Tibial artery (tissue), 4 donors: ENCODE data around the gene CCDC83.

Experiments
- DNase-seq, 2 donors: peaks; one replicate each; pipeline ENCODE4 v3.0.0-alpha.2; 2019
- H3K27ac ChIP-seq, 2 donors: fragments of 200-600 bp; sonication (generic) in 1 of 2; 1 replicate in 1 of 2; 2 replicates in 1 of 2; pipeline ENCODE4 v1.5.1; 2018 to 2019; ENCODE audit warnings: mild to moderate bottlenecking in 1 of 2
- H3K27me3 ChIP-seq, 2 donors: fragments of 200-600 bp; sonication (generic) in 1 of 2; one replicate each; pipeline versions ENCODE4 v1.5.1 to v1.6.0; 2016 to 2019
- H3K36me3 ChIP-seq, 3 donors: fragments of 200-600 bp; sonication (generic) in 2 of 3; one replicate each; pipeline ENCODE4 v1.5.1; 2016 to 2019; ENCODE audit warnings: mild to moderate bottlenecking in 2 of 3
- H3K4me1 ChIP-seq, 4 donors: fragments of 200-600 bp; sonication (generic) in 2 of 4; 1 replicate in 3 of 4; 2 replicates in 1 of 4; pipeline ENCODE4 v1.5.1; 2016 to 2019
- H3K4me3 ChIP-seq, 2 donors: fragments of 200-600 bp; sonication (generic) in 1 of 2; 1 replicate in 1 of 2; 2 replicates in 1 of 2; pipeline ENCODE4 v1.5.1; 2018 to 2019; ENCODE audit warnings: mild to moderate bottlenecking in 2 of 2
- H3K9me3 ChIP-seq, 3 donors: fragments of 200-600 bp; sonication (generic) in 1 of 3; one replicate each; pipeline ENCODE4 v1.5.1; 2016 to 2019
- intact Hi-C: fragments of 100-400 bp; cut with DNase I; formaldehyde crosslinking; loops from one replicate; pipeline ENCODE4 v1.15.0; 2023; ENCODE audit warnings: low total_unique reads
- TF ChIP-seq, protein P1 (sequence below), 2 experiments: fragments of 200-600 bp in 1 of 2; fragments of 450-650 bp in 1 of 2; IDR thresholded peaks; one replicate each; pipeline ENCODE4 v1.5.1; 2017 to 2019; ENCODE audit warnings: antibody characterized with exemption in 2 of 2, mild to moderate bottlenecking in 1 of 2, moderate library complexity in 1 of 2

CCDC83 gene

DNA sequence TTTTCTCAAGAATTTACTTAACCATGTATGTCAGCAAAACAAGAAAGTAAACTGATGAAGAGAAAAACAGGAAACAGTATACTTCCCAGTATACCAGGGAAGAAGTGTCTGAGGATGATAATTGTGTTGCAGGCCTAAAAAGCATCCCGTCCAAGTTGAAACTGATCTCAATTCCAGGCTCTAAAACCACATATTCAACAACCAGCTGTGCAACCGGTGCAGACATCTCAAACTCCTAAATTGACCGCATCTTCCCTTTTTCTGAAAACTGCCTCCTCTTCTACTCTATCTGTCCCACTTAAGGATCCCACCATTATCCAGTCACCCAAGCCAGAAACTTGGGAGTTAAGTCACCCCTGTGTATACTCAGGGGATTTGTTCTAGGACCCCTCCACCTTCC lies 47.2 kb downstream of the CCDC83 start:
- H3K4me1 ChIP-seq: no peaks in the 10 kb centered on the region
- TF ChIP-seq, protein P1, sequence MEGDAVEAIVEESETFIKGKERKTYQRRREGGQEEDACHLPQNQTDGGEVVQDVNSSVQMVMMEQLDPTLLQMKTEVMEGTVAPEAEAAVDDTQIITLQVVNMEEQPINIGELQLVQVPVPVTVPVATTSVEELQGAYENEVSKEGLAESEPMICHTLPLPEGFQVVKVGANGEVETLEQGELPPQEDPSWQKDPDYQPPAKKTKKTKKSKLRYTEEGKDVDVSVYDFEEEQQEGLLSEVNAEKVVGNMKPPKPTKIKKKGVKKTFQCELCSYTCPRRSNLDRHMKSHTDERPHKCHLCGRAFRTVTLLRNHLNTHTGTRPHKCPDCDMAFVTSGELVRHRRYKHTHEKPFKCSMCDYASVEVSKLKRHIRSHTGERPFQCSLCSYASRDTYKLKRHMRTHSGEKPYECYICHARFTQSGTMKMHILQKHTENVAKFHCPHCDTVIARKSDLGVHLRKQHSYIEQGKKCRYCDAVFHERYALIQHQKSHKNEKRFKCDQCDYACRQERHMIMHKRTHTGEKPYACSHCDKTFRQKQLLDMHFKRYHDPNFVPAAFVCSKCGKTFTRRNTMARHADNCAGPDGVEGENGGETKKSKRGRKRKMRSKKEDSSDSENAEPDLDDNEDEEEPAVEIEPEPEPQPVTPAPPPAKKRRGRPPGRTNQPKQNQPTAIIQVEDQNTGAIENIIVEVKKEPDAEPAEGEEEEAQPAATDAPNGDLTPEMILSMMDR (IDR thresholded peaks at IDR 0.05): no peak
- H3K36me3 ChIP-seq: no peaks in the 10 kb centered on the region
- no peaks in the 10 kb centered on the region for H3K27me3 ChIP-seq
- intact Hi-C loops: no loop called here
- H3K9me3 ChIP-seq: no peaks in the 10 kb centered on the region
- DNase-seq: no peak
- H3K4me3 ChIP-seq: no peak overlapping the region
- H3K27ac ChIP-seq: no peak overlapping the region

DNA sequence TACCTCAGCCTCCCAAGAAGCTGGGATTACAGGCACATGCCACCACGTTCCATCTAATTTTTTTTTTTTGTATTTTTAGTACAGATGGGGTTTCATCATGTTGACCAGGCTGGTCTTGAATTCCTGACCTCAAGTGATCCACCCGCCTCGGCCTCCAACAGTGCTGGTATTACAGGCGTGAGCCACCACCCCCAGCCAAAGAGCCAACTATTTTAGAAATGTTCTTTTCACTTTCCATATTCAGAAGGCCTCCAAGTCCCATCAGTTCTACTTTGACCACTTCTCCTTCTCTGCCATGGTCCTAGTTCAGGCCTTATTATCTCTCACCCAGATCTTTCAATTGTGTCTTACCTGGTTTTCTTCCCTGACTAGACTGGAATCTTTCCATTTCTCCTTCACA lies 48.2 kb downstream of the CCDC83 start:
- intact Hi-C loops: no loop called here
- H3K4me1 ChIP-seq: no peaks in the 10 kb centered on the region
- no peak overlapping the region for H3K27ac ChIP-seq
- no peaks in the 10 kb centered on the region for H3K27me3 ChIP-seq
- DNase-seq: no peak
- H3K9me3 ChIP-seq: no peaks in the 10 kb centered on the region
- TF ChIP-seq, protein P1 (IDR thresholded peaks at IDR 0.05): no peak
- no peaks in the 10 kb centered on the region for H3K36me3 ChIP-seq
- no peak overlapping the region for H3K4me3 ChIP-seq

DNA sequence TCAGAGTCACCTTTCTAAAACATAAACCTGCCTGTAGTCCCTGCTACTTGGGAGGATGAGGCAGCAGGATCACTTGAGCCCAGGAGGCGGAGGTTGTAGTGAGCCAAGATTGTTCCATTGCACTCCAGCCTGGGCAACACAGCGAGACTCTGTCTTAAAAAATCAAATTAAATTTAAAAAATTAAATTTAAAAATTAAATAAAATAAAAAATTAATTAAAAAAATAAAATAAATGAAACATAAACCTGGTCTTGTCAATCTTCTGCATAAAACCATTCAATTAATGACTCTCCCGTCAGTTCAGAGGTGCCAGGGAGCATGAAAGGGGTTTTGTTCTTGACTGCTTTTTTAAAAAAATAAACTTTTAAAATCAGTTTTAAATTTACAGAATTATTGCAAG lies 48.6 kb downstream of the CCDC83 start:
- intact Hi-C loops: no loop called here
- Histone ChIP-seq H3K27ac (no peak overlapping the region), H3K9me3 (no peaks in the 10 kb centered on the region), H3K36me3 (no peaks in the 10 kb centered on the region), H3K27me3 (no peaks in the 10 kb centered on the region), H3K4me3 (no peak overlapping the region), H3K4me1 (no peaks in the 10 kb centered on the region)
- DNase-seq: no peak
- TF ChIP-seq, protein P1 (IDR thresholded peaks at IDR 0.05): no peak

DNA sequence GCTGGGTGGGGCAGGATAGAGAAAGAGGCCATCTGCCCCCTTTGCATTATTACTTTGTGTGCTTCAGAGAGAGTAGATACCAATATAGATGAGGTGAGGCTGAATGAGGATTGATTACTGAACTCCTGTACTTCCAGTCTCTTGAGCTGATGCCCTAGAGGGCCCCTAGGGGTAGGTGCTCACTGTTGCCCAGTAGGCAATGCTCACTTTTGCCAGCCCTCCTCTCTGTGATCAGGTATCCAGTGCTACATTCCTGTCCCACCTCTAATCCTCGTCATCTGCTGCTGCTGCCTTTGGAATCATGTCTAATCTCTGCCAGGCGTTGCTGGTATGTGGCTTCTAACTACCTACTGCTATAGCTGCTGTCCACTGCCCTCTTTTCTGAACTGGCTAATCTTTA lies 57.2 kb downstream of the CCDC83 start:
- Histone ChIP-seq H3K4me3 (no peak overlapping the region), H3K36me3 (no peaks in the 10 kb centered on the region), H3K9me3 (peaks cover 0 to 7% (median 0%) of the 10 kb centered on the region in 3 donors), H3K27ac (no peak overlapping the region), H3K27me3 (no peaks in the 10 kb centered on the region), H3K4me1 (no peaks in the 10 kb centered on the region)
- intact Hi-C loops: no loop called here
- DNase-seq: no peak
- TF ChIP-seq, protein P1 (IDR thresholded peaks at IDR 0.05): no peak

DNA sequence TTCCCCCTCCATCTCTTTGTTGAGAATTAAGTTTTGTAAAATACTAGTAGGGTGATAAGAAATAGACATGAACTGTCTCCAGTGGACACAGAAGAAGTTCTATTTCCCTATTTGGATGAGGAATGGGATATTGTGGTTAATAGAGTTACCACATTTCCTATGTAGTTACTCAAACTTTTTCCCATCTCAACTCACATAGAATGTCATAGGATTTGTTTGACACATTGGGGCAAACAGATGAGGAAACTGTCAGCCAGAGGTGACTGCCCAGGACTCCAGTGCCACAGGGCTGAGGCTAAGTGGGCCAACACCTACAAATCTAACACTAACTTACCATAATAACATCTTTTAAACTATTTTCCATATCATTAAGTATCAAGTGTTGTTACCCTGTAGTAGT lies 58.3 kb downstream of the CCDC83 start:
- no peaks in the 10 kb centered on the region for H3K27me3 ChIP-seq
- H3K9me3 ChIP-seq: peaks cover 0 to 7% (median 0%) of the 10 kb centered on the region in 3 donors
- no peak overlapping the region for H3K4me3 ChIP-seq
- no peak for DNase-seq
- TF ChIP-seq, protein P1 (IDR thresholded peaks at IDR 0.05): no peak
- H3K27ac ChIP-seq: no peak overlapping the region
- intact Hi-C loops: no loop called here
- no peaks in the 10 kb centered on the region for H3K4me1 ChIP-seq
- H3K36me3 ChIP-seq: no peaks in the 10 kb centered on the region

DNA sequence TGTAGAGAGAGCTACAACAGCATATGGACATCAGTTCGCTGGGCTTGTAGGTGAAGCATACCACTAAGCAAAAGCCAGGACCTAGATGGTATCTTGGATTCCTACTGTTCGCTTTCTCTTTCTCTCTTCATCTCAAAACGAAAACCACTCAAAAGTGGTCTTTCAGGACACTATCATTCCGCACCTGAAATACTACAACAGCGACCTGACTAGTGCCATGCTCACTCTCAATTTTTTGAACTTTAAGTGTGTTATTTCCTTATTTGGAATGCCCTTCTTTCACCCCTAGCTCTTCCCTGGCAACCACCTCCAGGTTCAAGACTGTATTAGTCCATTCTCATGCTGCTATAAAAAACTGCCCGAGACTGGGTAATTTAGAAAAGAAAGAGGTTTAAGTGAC lies 59.2 kb downstream of the CCDC83 start:
- DNase-seq: no peak
- peaks cover 0 to 7% (median 0%) of the 10 kb centered on the region in 3 donors for H3K9me3 ChIP-seq
- H3K36me3 ChIP-seq: no peaks in the 10 kb centered on the region
- TF ChIP-seq, protein P1 (IDR thresholded peaks at IDR 0.05): no peak
- H3K27me3 ChIP-seq: no peaks in the 10 kb centered on the region
- intact Hi-C loops: no loop called here
- no peaks in the 10 kb centered on the region for H3K4me1 ChIP-seq
- H3K4me3 ChIP-seq: no peak overlapping the region
- H3K27ac ChIP-seq: no peak overlapping the region
